Measurements from ENCODE around the gene BACH2. TPM values are rescaled to one million over a fixed set of nuclear protein-coding genes. Genes with fewer than 3 reads are reported as not detected.
A peak's percentile ranks its signal among the peaks of the same experiment; 100 is the strongest.

BACH2 gene
- polyA plus RNA-seq, 12 donors: 4.4 to 11.8 (median 5.3) TPM; not detected in 1

DNA sequence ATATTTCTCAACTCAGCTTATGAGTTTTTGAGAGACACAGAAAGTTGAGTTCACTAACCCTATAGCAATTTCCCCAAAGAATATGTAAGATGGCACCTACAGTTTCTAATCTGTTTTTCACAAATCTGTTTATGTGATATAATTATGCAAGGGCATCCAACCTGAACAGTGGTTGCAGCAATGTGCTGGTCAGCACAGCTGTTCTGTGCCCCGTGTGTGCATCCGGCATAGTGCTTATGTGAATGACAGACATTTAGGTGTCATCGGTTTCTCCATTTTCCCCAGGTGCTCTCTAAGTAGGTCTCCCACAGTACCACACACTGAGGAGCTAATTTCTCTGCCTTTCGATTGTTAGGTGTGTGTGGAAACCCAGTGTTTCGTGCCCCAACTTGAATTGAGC lies 7.7 kb upstream of the BACH2 start:
- DNase-seq: no peak

- no peak for DNase-seq
Observed at GRCh38 chr6:90303039-90303438, 6.4 kb upstream of the BACH2 start.

- DNase-seq: no peak
Observed at GRCh38 chr6:90302320-90302719, 5.7 kb upstream of the BACH2 start.

DNA sequence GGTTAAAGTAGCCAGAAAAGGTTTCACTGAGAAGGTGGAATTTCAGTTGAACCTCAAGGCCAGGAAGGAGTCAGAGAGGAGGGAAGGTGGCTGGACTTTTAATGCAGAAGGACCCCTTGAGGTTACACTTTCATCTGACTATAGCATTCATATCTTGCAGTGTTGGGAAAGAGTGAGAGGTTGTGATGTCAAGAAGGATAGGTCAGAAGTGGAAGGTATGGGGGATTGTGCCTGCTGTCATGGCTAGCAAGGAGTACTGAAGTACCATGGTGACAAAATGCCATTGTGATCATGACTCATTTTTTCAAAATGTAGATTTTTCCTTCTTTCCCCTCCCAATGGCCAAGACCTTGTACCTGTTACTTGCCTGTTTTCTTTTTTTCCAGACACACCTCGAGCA lies 5.2 kb upstream of the BACH2 start:
- DNase-seq: no peak

GRCh38 chr6:90298459-90299053 lies 1.9 kb upstream of the BACH2 start:
- DNase-seq: no peak

GRCh38 chr6:90297867-90298381 lies 1.3 kb upstream of the BACH2 start:
- no peak for DNase-seq

- no peak for DNase-seq
Observed at GRCh38 chr6:90297115-90297866, 648 bp upstream of the BACH2 start.

GRCh38 chr6:90295854-90296340 lies 746 bp downstream of the BACH2 start:
- peak; percentile 89 for DNase-seq

DNA sequence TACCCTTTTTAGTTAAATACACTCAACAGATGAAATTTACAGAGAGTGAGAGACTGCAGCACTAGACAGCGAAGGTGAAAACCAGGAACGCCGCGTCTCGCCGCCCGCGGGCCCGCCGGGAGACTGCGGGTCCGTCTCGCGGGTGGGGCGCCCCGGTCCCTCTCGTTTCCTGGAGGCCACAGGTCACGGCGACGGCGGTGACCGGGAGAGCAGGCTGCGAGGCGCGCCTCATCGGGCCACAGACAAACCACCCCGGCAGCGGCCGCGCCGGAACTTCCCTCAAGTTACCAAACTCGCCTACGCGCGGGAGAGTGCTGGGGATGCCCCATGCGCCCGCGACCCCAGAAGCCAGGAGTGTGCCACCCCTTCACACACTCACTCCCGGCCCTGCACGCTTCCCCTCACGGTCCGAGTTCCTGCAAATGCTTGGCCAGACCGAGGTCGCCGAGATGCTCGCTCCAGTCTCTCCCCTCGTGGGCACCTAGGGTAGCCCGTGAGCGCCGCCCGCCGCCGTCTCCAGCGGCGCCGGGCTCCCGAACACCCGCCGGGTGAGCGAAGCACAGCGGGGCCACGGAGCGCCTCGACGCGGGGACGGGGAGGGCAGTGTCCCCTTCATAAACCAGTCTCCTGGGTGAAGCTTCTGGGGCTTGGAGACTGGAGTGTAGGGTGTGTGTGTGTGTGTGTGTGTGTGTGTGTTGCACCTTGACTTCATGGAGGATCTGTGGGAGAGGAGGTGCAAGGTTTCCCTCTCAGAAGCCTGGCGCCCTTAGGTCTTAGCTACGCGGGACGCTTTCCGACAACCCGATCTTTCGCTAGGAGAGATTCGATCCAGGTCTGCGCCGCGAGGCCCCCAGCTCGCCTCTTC lies 1.4 kb downstream of the BACH2 start:
- peak; percentile 54 for DNase-seq

GRCh38 chr6:90294614-90294988 lies 2.0 kb downstream of the BACH2 start:
- DNase-seq: peak; percentile 31

GRCh38 chr6:90294008-90294511 lies 2.6 kb downstream of the BACH2 start:
- DNase-seq: no peak

- DNase-seq: no peak
Observed at GRCh38 chr6:90293319-90293953, 3.2 kb downstream of the BACH2 start.

DNA sequence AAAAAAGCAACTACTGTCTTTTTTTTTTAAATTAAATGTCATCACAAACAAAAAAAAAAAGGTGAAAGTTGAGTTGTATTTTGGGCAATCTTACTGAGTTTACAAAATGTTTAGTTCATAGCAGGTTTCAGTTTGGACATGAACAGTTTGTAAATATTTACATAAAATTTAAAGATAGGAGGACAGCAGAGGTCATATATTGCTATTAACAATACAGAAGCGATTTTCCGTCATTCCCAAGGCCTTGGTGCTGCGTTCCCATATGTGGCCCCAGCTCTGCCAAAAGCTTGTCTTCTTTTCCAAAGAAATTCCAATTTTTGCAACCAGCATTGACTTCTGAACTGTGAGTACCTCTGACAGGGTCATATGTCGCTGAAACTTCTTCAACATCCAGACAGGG lies 5.1 kb downstream of the BACH2 start:
- DNase-seq: no peak

DNA sequence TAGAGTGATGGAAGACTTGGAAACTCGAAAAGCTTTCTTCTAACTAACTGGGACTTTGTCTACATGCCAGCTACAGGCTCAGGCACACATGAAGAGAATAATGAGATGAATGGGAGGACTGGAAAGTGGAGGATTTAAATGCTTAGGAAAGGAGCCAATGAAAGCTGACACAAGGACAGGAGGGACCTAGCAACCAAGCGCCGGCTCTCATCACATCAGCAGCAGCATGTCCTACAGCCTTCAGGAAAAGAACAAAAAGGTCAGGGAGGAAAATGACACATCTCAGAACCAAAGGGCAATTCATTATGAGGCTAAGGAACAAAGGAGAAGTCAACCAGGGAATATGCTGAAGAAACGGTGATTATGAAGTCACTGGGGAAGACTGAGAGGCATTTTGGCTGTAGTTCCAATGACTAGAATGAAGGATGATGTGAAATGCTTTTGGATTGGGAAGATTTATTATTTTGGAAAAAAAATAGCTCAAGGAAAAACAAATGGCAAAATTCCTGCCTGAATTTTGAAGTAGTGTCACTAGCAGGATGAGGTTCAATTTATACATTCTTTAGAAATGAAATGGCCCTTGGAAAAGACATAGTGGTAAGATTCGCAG lies 5.7 kb downstream of the BACH2 start:
- DNase-seq: no peak

- no peak for DNase-seq
Observed at GRCh38 chr6:90289902-90290301, 6.7 kb downstream of the BACH2 start.

DNA sequence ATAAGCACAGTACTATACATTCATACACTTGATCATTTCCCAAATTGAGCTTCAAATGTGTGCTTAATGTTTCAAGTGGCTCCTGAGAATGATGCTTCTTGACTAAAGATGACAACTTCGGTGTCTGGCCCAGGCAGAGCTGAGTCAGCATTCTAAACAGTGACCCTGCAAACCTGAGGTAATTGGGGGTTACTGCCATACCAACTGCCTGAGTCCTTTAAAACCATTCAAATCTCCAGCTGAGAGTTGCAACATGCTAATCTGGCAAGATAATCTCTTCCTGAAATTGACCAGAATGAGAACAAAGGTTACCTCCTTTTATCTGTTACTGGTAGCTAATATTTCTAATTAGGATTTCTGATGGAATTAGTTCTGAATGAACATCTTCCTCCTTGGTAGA lies 8.2 kb downstream of the BACH2 start:
- DNase-seq: no peak

GRCh38 chr6:90286884-90287488 lies 9.7 kb downstream of the BACH2 start:
- no peak for DNase-seq

GRCh38 chr6:90285611-90286381 lies 10.8 kb downstream of the BACH2 start:
- peak; percentile 75 for DNase-seq

DNA sequence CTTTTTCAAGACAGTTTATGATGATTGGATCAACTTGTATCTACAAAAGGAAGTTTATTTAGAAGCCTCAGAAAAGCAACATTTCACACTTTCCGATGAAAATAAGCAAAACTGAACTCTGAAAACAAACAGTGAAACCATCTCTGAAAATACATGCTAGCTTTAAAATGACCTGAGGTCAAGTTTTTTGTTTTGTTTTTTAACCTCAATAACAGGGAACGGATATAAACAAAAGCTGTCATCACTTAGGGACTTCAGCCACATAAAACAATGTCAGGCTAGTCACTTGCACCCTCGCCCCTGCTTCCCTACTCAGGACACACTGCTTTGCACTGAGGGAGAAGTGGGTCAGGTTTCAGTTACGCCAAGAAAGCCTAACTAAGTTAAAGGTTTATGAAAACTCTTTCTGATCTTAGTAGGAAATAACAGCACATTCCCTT lies 11.6 kb downstream of the BACH2 start:
- DNase-seq: no peak

Data from muscle of arm (tissue), 12 donors.